GM06990 (cell line): ENCODE measurements around the gene COL8A1.

Source experiments
- DNase-seq: peaks from one replicate; pipeline ENCODE4 v3.0.0-alpha.2; 2011; ENCODE audit not compliant: insufficient read length; ENCODE audit errors: extremely low read depth
- H3K27me3 ChIP-seq: replicated peaks from 2 replicates; pipeline ENCODE4 v1.6.0; 2011; ENCODE audit warnings: low read length; ENCODE audit not compliant: control insufficient read depth, insufficient read depth
- H3K36me3 ChIP-seq: 2 replicates; pipeline ENCODE4 v1.5.1; 2011; ENCODE audit warnings: low read length; ENCODE audit not compliant: control insufficient read depth, insufficient read depth
- H3K4me3 ChIP-seq: replicated peaks from 2 replicates; pipeline ENCODE4 v1.5.1; 2011; ENCODE audit warnings: low read depth, mild to moderate bottlenecking, control low read depth, low read length
- CTCF ChIP-seq: IDR thresholded peaks from 2 replicates; pipeline ENCODE4 v1.5.1; 2011; ENCODE audit warnings: low read length, control low read depth, mild to moderate bottlenecking, inconsistent platforms; ENCODE audit not compliant: insufficient read depth, poor library complexity, severe bottlenecking

Gene COL8A1

DNA sequence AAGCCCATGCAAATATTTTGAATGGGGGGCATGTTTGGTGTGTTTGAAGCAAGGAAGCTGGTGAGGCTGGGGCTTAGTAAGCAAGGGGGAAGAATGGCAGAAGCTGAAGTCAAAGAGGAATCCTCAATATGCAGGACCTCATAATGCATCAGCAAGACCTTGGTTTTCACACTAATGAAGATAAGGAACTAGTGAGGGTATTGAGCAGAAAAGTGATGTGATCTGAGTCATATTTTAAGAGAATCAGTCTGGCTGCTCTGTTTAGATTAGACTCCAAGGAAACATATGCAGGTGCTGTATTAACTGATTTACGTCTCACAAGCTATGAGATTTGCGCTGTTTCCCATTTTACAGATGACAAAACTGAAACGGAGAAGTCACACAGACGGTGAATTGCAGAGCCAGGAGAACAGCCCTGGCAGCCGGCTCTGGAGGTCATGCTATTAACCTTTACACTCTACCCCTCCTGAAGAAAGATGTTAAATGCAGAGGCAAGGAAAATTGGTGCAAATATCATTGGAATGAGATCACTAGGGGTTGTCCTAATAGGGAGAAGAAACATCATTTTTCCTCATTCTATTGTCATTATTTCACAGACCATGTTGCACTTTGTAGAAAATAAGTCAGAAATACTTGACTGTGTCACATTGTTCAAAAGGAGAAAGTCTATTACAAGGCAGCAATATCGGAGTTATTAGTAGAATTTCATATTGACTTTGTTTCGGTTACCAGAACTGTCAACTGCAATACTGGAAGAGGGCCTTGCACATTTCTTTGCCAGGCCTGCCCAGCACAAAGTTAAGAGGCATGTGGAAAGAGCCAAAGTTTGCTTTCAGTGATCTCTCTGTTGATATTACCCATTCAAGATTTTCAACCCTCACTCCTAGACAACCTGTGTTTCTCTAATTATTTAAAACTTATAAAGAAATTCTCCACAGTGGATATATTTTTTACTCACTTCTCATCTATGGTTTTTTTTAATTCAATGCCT is 64.9 kb downstream of the COL8A1 start:
- H3K4me3 ChIP-seq, result no peak overlapping the region
- no peak for TF ChIP-seq CTCF
- H3K36me3 ChIP-seq, result no peaks in the 10 kb centered on the region
- no peaks in the 10 kb centered on the region; the same call in 1 of the 2 replicates for H3K27me3 ChIP-seq
- no peak for DNase-seq

- no peak for TF ChIP-seq CTCF
- Histone ChIP-seq H3K36me3 (no peaks in the 10 kb centered on the region), H3K4me3 (no peak overlapping the region), H3K27me3 (no peaks in the 10 kb centered on the region; the same call in 1 of the 2 replicates)
- no peak for DNase-seq
Measured at GRCh38 chr3:99704417-99704816, 66.0 kb downstream of the COL8A1 start.

DNA sequence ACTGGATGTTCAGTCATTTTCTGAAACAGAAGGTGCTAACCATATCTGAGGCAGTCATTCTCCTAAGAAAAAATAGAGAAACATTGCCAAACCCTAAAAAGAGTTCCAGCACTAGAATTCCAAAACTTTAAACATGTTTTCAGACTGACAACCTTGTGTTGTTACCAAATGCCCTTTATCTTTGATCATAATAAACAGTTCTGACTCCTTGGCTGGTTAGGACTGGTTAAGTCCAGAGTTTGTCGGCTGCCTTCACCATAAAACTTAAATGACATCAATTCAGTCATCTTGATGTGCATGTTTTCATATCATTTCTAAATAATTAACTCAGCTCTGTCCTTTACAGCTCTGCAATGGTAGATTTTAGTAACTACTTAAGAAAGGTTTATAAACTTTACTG is 68.0 kb downstream of the COL8A1 start:
- H3K27me3 ChIP-seq, result no peaks in the 10 kb centered on the region; the same call in 1 of the 2 replicates
- no peak overlapping the region for H3K4me3 ChIP-seq
- DNase-seq, result no peak
- TF ChIP-seq CTCF, result no peak
- H3K36me3 ChIP-seq, result no peaks in the 10 kb centered on the region

- no peak overlapping the region for H3K4me3 ChIP-seq
- H3K27me3 ChIP-seq, result no peaks in the 10 kb centered on the region
- TF ChIP-seq CTCF, result no peak
- no peaks in the 10 kb centered on the region for H3K36me3 ChIP-seq
- no peak for DNase-seq
Measured at GRCh38 chr3:99708207-99708745, 69.9 kb downstream of the COL8A1 start.

GRCh38 chr3:99709686-99710085 is 71.3 kb downstream of the COL8A1 start:
- H3K27me3 ChIP-seq, result no peaks in the 10 kb centered on the region
- no peak for DNase-seq
- H3K36me3 ChIP-seq, result no peaks in the 10 kb centered on the region
- TF ChIP-seq CTCF, result no peak
- no peak overlapping the region for H3K4me3 ChIP-seq
